IMR-90 (cell line): Measurements from ENCODE around the gene CD3E. TPM values are rescaled to one million over a fixed set of nuclear protein-coding genes. Genes with fewer than 3 reads are reported as not detected.

Experiments used
- ATAC-seq: fragments of 200-7000 bp; cut with Tn5 transposase; 2 replicates; pipeline ENCODE4 v1.9.1; 2020; ENCODE audit warnings: low read depth, mild to moderate bottlenecking, moderate library complexity
- BruUV-seq: library from RNA; stranded (reverse); fragments of 400-500 nt; replicated peaks from 2 replicates; lab custom pipeline; 2021; lab: Mats Ljungman, UMichigan
- CTCF ChIA-PET: fragments of 300-600 bp; formaldehyde crosslinking; extraction: SDS; loops from one replicate; lab custom pipeline; 2021; ENCODE audit warnings: antibody characterized with exemption; lab: Yijun Ruan, JAX
- POLR2A ChIA-PET: fragments of 300-600 bp; sonication (Branson Sonifier 250); formaldehyde crosslinking; loops from one replicate; lab custom pipeline; 2022; ENCODE audit warnings: antibody characterized with exemption; ENCODE audit not compliant: unreplicated experiment; lab: Charles Lee
- DNase-seq: peaks from one replicate; pipeline ENCODE4 v3.0.0; 2013
- H2AFZ ChIP-seq: replicated peaks from 2 replicates; pipeline ENCODE3; 2013; ENCODE audit warnings: low read length, mild to moderate bottlenecking; ENCODE audit not compliant: poor library complexity
- H2AK5ac ChIP-seq: 2 replicates; pipeline ENCODE4 v1.6.1; 2013; ENCODE audit warnings: low read depth, low read length, inconsistent platforms
- H2AK9ac ChIP-seq: replicated peaks from 2 replicates; pipeline ENCODE3; 2013; ENCODE audit warnings: mild to moderate bottlenecking, low read depth, low read length, moderate library complexity; ENCODE audit not compliant: poor library complexity
- H2BK120ac ChIP-seq: 2 replicates; pipeline ENCODE4 v1.6.1; 2013; ENCODE audit warnings: low read depth, low read length, inconsistent platforms
- H2BK15ac ChIP-seq: 3 replicates; pipeline ENCODE4 v1.6.1; 2013; ENCODE audit warnings: low read depth, low read length, inconsistent platforms
- H2BK20ac ChIP-seq: 2 replicates; pipeline ENCODE4 v1.6.1; 2013; ENCODE audit warnings: low read depth, mild to moderate bottlenecking, inconsistent platforms, low read length, moderate library complexity
- H2BK5ac ChIP-seq: 2 replicates; pipeline ENCODE4 v1.6.1; 2013; ENCODE audit warnings: mild to moderate bottlenecking, low read depth, low read length, inconsistent platforms; ENCODE audit not compliant: poor library complexity, severe bottlenecking
- H3K14ac ChIP-seq: replicated peaks from 2 replicates; pipeline ENCODE4 v1.6.1; 2013; ENCODE audit warnings: low read depth, low read length, inconsistent platforms
- H3K18ac ChIP-seq: 2 replicates; pipeline ENCODE4 v1.6.1; 2013; ENCODE audit warnings: low read depth, low read length, control low read depth
- H3K23ac ChIP-seq: 2 replicates; pipeline ENCODE4 v1.6.1; 2013; ENCODE audit warnings: low read depth, low read length, inconsistent platforms
- H3K27ac ChIP-seq: 2 replicates; pipeline ENCODE4 v1.5.1; 2013; ENCODE audit warnings: mild to moderate bottlenecking, control low read depth, low read length; ENCODE audit not compliant: insufficient read depth
- H3K27me3 ChIP-seq: 2 replicates; pipeline ENCODE4 v1.6.1; 2013; ENCODE audit warnings: low read length; ENCODE audit not compliant: control insufficient read depth, insufficient read depth
- H3K36me3 ChIP-seq: 2 replicates; pipeline ENCODE4 v1.6.1; 2013; ENCODE audit warnings: low read length, mixed read lengths; ENCODE audit not compliant: control insufficient read depth, insufficient read depth
- H3K4ac ChIP-seq: 2 replicates; pipeline ENCODE4 v1.6.1; 2013; ENCODE audit warnings: low read depth, low read length, inconsistent platforms
- H3K4me1 ChIP-seq: 2 replicates; pipeline ENCODE4 v1.6.1; 2013; ENCODE audit warnings: low read length, mixed read lengths; ENCODE audit not compliant: control insufficient read depth, insufficient read depth
- H3K4me2 ChIP-seq: 2 replicates; pipeline ENCODE4 v1.6.1; 2013; ENCODE audit warnings: low read depth, mild to moderate bottlenecking, control low read depth, low read length, moderate library complexity
- H3K4me3 ChIP-seq: 2 replicates; pipeline ENCODE4 v1.5.1; 2013; ENCODE audit warnings: low read depth, mild to moderate bottlenecking, control low read depth, low read length, moderate library complexity; ENCODE audit not compliant: insufficient read depth
- H3K56ac ChIP-seq: 2 replicates; pipeline ENCODE4 v1.6.1; 2013; ENCODE audit warnings: low read length, inconsistent platforms; ENCODE audit not compliant: insufficient read depth; ENCODE audit errors: extremely low read depth
- H3K79me1 ChIP-seq, 2 experiments: 2 replicates each; pipeline ENCODE4 v1.6.1; 2013; ENCODE audit warnings: low read length in 2 of 2, inconsistent platforms in 1 of 2, low read depth in 1 of 2
- H3K9ac ChIP-seq: 2 replicates; pipeline ENCODE4 v1.6.1; 2013; ENCODE audit warnings: low read depth, low read length, control low read depth
- H3K9me1 ChIP-seq: 2 replicates; pipeline ENCODE4 v1.6.1; 2013; ENCODE audit warnings: low read length, inconsistent platforms; ENCODE audit not compliant: insufficient read depth
- H3K9me3 ChIP-seq: 2 replicates; pipeline ENCODE4 v1.6.1; 2013; ENCODE audit warnings: low read length; ENCODE audit not compliant: control insufficient read depth, insufficient read depth
- H4K20me1 ChIP-seq: 2 replicates; pipeline ENCODE4 v1.6.1; 2013; ENCODE audit warnings: low read length, inconsistent platforms; ENCODE audit not compliant: insufficient read depth
- H4K5ac ChIP-seq: 2 replicates; pipeline ENCODE4 v1.6.1; 2013; ENCODE audit warnings: mild to moderate bottlenecking, low read depth, low read length, control low read depth
- H4K8ac ChIP-seq, 2 experiments: 2 replicates each; pipeline ENCODE4 v1.6.1; 2013; ENCODE audit warnings: low read depth in 2 of 2, low read length in 2 of 2, control low read depth in 1 of 2, inconsistent platforms in 1 of 2
- H4K91ac ChIP-seq: 2 replicates; pipeline ENCODE4 v1.6.1; 2013; ENCODE audit warnings: low read depth, low read length, inconsistent platforms; ENCODE audit not compliant: insufficient read depth
- CHD1 ChIP-seq: IDR thresholded peaks from 2 replicates; pipeline ENCODE4 v1.6.1; 2012; ENCODE audit warnings: low read depth, low read length, improper control_type of control experiment
- MXI1 ChIP-seq: IDR thresholded peaks from 2 replicates; pipeline ENCODE4 v1.6.1; 2012; ENCODE audit warnings: low read depth, mild to moderate bottlenecking, low read length, moderate library complexity, borderline replicate concordance
- SMC3 ChIP-seq: fragments of 150-350 bp; IDR thresholded peaks from 2 replicates; pipeline ENCODE4 v1.6.1; 2016; ENCODE audit warnings: low read depth, mild to moderate bottlenecking, antibody characterized with exemption, low read length, moderate library complexity
- dilution Hi-C: fragments of 300-500 bp; cut with HindIII; formaldehyde crosslinking; loops from one replicate; pipeline ENCODE4 v1.14.3; 2018; ENCODE audit warnings: low sequenced_read_pairs; ENCODE audit not compliant: unreplicated experiment
- in situ Hi-C: fragments of 300-500 bp; cut with MboI; formaldehyde crosslinking; loops from 3 replicates; pipeline ENCODE4 v1.14.3; 2019; ENCODE audit warnings: low sequenced_read_pairs, inconsistent platforms, mixed read lengths
- intact Hi-C: fragments of 100-400 bp; cut with micrococcal nuclease; formaldehyde crosslinking; loops from 2 replicates; pipeline ENCODE4 v1.10.0; 2022
- polyA plus RNA-seq, 3 experiments: library from polyadenylated mRNA; depleted of rRNA; stranded (reverse); fragments of >200 nt; gene quantifications; 2 replicates each; pipeline ENCODE4 v1.2.3, GENCODE V29; 2012; ENCODE audit warnings: low replicate concordance in 1 of 3
- total RNA-seq: library from RNA; depleted of rRNA; stranded (reverse); fragments of >200 nt; gene quantifications from 2 replicates; pipeline ENCODE4 v1.2.3, GENCODE V29; 2012
- TF ChIP-seq, protein P1 (sequence below): fragments of 150-350 bp; IDR thresholded peaks from 2 replicates; pipeline ENCODE4 v1.6.1; 2017; ENCODE audit warnings: mild to moderate bottlenecking, antibody characterized with exemption, low read length, low read depth

Gene CD3E
- total and polyA plus RNA-seq, 2 of the 4 experiments (the other 2 are of a cell fraction): not detected

DNA sequence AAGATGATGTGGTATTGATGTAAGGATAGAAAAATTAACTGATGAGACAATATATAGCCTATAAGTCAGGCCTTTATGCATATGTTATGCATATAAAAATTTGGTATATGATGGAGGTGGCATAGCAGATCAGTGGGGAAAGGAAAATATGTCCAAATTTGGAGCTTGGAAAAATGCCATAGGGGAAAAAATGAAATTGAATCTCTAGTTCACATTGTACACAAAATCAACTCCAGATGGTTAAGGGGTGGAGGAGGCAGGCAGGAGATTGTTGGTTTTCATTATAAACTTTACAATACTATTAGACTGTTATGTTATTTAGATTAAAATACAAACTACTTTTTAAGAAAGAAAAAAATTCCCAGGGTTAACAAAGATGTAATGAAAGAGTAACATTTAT, 15.1 kb upstream of the CD3E start:
- Histone ChIP-seq H2AK9ac (no peak overlapping the region), H3K14ac (no peak overlapping the region), H3K36me3 (no peaks in the 10 kb centered on the region), H4K5ac (no peak overlapping the region), H3K79me1 (no peaks in the 10 kb centered on the region), H2BK120ac (no peak overlapping the region), H3K56ac (no peak overlapping the region), H2BK20ac (no peak overlapping the region), H3K23ac (no peak overlapping the region), H3K9me3 (no peaks in the 10 kb centered on the region), H4K20me1 (no peaks in the 10 kb centered on the region), H3K27me3 (no peaks in the 10 kb centered on the region; the same call in 1 of the 2 replicates), H2BK15ac (no peak overlapping the region), H3K4me1 (no peaks in the 10 kb centered on the region), H3K4ac (no peak overlapping the region), H3K27ac (no peak overlapping the region), H3K4me3 (no peak overlapping the region), H3K9ac (no peak overlapping the region), H3K18ac (no peak overlapping the region), H4K91ac (no peak overlapping the region), H3K9me1 (no peaks in the 10 kb centered on the region), H4K8ac (no peak overlapping the region), H3K4me2 (no peak overlapping the region), H2BK5ac (no peak overlapping the region), H2AFZ (no peak overlapping the region), H2AK5ac (no peak overlapping the region)
- DNase-seq: no peak
- ChIA-PET CTCF (interaction anchor here (1.0 kb wide), 1 partner anchor 91 kb away, joined by 3 read pairs; no protein-coding TSS in a partner anchor), POLR2A (no interaction called here)
- no peak for TF ChIP-seq MXI1
- TF ChIP-seq, protein P1, sequence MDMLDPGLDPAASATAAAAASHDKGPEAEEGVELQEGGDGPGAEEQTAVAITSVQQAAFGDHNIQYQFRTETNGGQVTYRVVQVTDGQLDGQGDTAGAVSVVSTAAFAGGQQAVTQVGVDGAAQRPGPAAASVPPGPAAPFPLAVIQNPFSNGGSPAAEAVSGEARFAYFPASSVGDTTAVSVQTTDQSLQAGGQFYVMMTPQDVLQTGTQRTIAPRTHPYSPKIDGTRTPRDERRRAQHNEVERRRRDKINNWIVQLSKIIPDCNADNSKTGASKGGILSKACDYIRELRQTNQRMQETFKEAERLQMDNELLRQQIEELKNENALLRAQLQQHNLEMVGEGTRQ: no peak
- TF ChIP-seq SMC3: no peak
- TF ChIP-seq CHD1: no peak
- dilution Hi-C loops (no loop called here), in situ Hi-C loops (no loop called here), intact Hi-C loops (no loop called here)
- no TSS peak for BruUV-seq
- no peak for ATAC-seq
